K562 (cell line): ENCODE data around the gene ICAM1. TPM values are rescaled to one million over a fixed set of nuclear protein-coding genes. Genes with fewer than 3 reads are reported as not detected.

Source experiments
- BDP1 ChIP-seq: IDR thresholded peaks from 3 replicates; pipeline ENCODE4 v1.6.1; 2011; ENCODE audit not compliant: insufficient read length, insufficient read depth
- BRD4 ChIP-seq: fragments of 200-600 bp; sonication (generic); IDR thresholded peaks from 2 replicates; pipeline ENCODE4 v1.6.1; 2017; ENCODE audit warnings: inconsistent platforms
- DACH1 ChIP-seq: fragments of 450-650 bp; IDR thresholded peaks from 2 replicates; pipeline ENCODE4 v1.6.1; 2018; ENCODE audit not compliant: partially characterized antibody
- DIDO1 ChIP-seq: fragments of 450-650 bp; IDR thresholded peaks from 2 replicates; pipeline ENCODE4 v1.6.1; 2016; ENCODE audit warnings: low read depth, missing biosample characterization, missing genetic modification characterization
- ETV1 ChIP-seq: fragments of 450-650 bp; conservative IDR thresholded peaks from 2 replicates; pipeline ENCODE4 v1.6.1; 2016; ENCODE audit warnings: missing genetic modification characterization, control low read depth, low read depth, missing compliant biosample characterization
- HEY1 ChIP-seq: fragments of 250-450 bp; sonication (Bioruptor Pico); IDR thresholded peaks from 2 replicates; pipeline ENCODE4 v1.5.0; 2020; ENCODE audit warnings: mild to moderate bottlenecking, moderate library complexity, borderline replicate concordance
- HOXB6 ChIP-seq: fragments of 250-450 bp; sonication (Bioruptor Pico); IDR thresholded peaks from 2 replicates; pipeline ENCODE4 v1.5.1; 2022; ENCODE audit warnings: mild to moderate bottlenecking, borderline replicate concordance
- LARP7 ChIP-seq: fragments of 450-650 bp; IDR thresholded peaks from 2 replicates; pipeline ENCODE4 v1.6.1; 2016
- MYC ChIP-seq, 2 experiments: fragments of 250-450 bp in 1 of 2; sonication (Bioruptor Pico) in 1 of 2; IDR thresholded peaks; 2 replicates each; pipeline versions ENCODE4 v1.5.1 to v1.6.1; 2012 to 2021; ENCODE audit warnings: low read depth in 2 of 2, borderline replicate concordance in 1 of 2, improper control_type of control experiment in 1 of 2, low read length in 1 of 2, mild to moderate bottlenecking in 1 of 2, moderate library complexity in 1 of 2
- RBM15 ChIP-seq: fragments of 200-400 bp; formaldehyde crosslinking; IDR thresholded peaks from 2 replicates; pipeline ENCODE4 v1.6.1; 2018; ENCODE audit warnings: mild to moderate bottlenecking, low read length, moderate library complexity; ENCODE audit not compliant: insufficient read depth
- SMAD3 ChIP-seq: fragments of 450-650 bp; formaldehyde crosslinking; conservative IDR thresholded peaks from 2 replicates; pipeline ENCODE4 v1.4.0; 2020; ENCODE audit warnings: mild to moderate bottlenecking
- SOX6 ChIP-seq: fragments of 450-650 bp; IDR thresholded peaks from 2 replicates; pipeline ENCODE4 v1.6.1; 2014; ENCODE audit warnings: mild to moderate bottlenecking
- SP1 ChIP-seq: sonication (generic); formaldehyde crosslinking; IDR thresholded peaks from 2 replicates; pipeline ENCODE4 v1.8.1; 2022; ENCODE audit warnings: mild to moderate bottlenecking, missing genetic modification reagents
- U2AF2 ChIP-seq: fragments of 200-400 bp; formaldehyde crosslinking; optimal IDR thresholded peaks from 2 replicates; pipeline ENCODE3; 2017; ENCODE audit warnings: low read depth, mild to moderate bottlenecking, low read length
- ZNF76 ChIP-seq: fragments of 250-450 bp; sonication (Bioruptor Pico); IDR thresholded peaks from 2 replicates; pipeline ENCODE4 v1.4.0; 2020; ENCODE audit warnings: mild to moderate bottlenecking, moderate library complexity, borderline replicate concordance
- polyA plus RNA-seq, 8 experiments: library from polyadenylated mRNA; depleted of rRNA in 4 of 8; stranded (reverse) in 5 of 8; unstranded in 3 of 8; fragments of >200 nt; fragmentation: Nextera tagmentation in 2 of 8; fragmentation: Illumina TruSeq in 1 of 8; extraction: Ambion mirVana in 2 of 8; extraction: Trizol in 1 of 8; gene quantifications; 2 replicates each; pipeline versions ENCODE4 v1.2.1 to v1.2.3, GENCODE V29; 2011 to 2014; ENCODE audit warnings: inconsistent platforms in 1 of 8, missing spikeins in 1 of 8
- total RNA-seq, 7 experiments: library from RNA; depleted of rRNA in 6 of 7; stranded (reverse); fragments of >200 nt in 6 of 7; fragmentation: Illumina TruSeq in 2 of 7; extraction: Trizol in 2 of 7; gene quantifications; 2 replicates each; pipeline versions ENCODE4 v1.2.1 to v1.2.3, GENCODE V29; 2011 to 2021; ENCODE audit warnings: low replicate concordance in 1 of 7
- TF ChIP-seq, protein P1 (sequence below): sonication (generic); formaldehyde crosslinking; IDR thresholded peaks from 2 replicates; pipeline ENCODE4 v1.8.1; 2022; ENCODE audit warnings: missing genetic modification reagents
- TF ChIP-seq, protein P2 (sequence below): fragments of 200-400 bp; formaldehyde crosslinking; IDR thresholded peaks from 2 replicates; pipeline ENCODE4 v1.6.1; 2017; ENCODE audit warnings: mild to moderate bottlenecking, low read depth, low read length, moderate library complexity
- TF ChIP-seq, protein P3 (sequence below), 2 experiments: fragments of 450-650 bp; conservative IDR thresholded peaks; 2 replicates each; pipeline ENCODE4 v1.6.1; 2017; ENCODE audit warnings: mild to moderate bottlenecking in 2 of 2, moderate library complexity in 2 of 2
- TF ChIP-seq, protein P4 (sequence below): sonication (generic); formaldehyde crosslinking; IDR thresholded peaks from 2 replicates; pipeline ENCODE4 v1.8.0; 2022; ENCODE audit warnings: missing genetic modification reagents, mild to moderate bottlenecking, borderline replicate concordance
- TF ChIP-seq, protein P5 (sequence below): fragments of 250-450 bp; sonication (Bioruptor Pico); IDR thresholded peaks from 2 replicates; pipeline ENCODE4 v1.6.1; 2021; ENCODE audit warnings: mild to moderate bottlenecking

ICAM1 gene
- total and polyA plus RNA-seq, 9 of the 15 experiments (the other 6 are each of a cell fraction or from before 2014, with no cell fraction given), result 2.3 to 24.4 (median 13.4) TPM

DNA sequence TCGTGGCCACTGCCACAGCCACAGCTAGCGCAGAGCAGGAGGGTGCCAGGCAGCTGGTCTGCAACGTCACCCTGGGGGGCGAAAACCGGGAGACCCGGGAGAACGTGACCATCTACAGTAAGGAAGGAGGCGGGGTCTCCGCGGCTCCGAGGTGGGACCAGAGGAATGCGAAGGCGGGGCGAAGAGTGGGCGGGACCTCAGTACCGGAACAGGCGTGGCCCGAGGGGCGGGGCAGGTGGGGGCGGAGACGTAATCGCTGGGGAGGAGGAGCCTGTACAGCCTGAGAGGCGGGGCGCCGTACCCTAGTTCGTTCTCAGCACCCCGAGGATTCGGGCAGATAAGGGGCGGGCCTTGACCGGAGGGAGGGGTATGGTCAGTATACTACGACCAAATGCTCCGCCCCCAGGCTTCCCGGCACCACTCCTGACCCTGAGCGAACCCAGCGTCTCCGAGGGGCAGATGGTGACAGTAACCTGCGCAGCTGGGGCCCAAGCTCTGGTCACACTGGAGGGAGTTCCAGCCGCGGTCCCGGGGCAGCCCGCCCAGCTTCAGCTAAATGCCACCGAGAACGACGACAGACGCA is 21.4 kb downstream of the ICAM1 start (continued):
- TF ChIP-seq RBM15 (no peak), LARP7 (no peak), BDP1 (no peak), DACH1 (no peak), ZNF76 (no peak), SP1 (CRISPR knock-in tag) (peak; percentile 94), SOX6 (no peak), HEY1 (no peak), DIDO1 (no peak), HOXB6 (CRISPR knock-in tag) (no peak), ETV1 (tag) (0 out of 2 replicates have a peak, but pooled peaks have one; percentile 22), MYC (IDR thresholded peaks at IDR 0.05; ENCODE audit: low read depth, low read length) (no peak), MYC (CRISPR knock-in tag; IDR thresholded peaks at IDR 0.05; ENCODE audit: borderline replicate concordance, low read depth) (no peak), SMAD3 (CRISPR knock-in tag) (no peak), BRD4 (no peak), U2AF2 (no peak)
- TF ChIP-seq, protein P1, sequence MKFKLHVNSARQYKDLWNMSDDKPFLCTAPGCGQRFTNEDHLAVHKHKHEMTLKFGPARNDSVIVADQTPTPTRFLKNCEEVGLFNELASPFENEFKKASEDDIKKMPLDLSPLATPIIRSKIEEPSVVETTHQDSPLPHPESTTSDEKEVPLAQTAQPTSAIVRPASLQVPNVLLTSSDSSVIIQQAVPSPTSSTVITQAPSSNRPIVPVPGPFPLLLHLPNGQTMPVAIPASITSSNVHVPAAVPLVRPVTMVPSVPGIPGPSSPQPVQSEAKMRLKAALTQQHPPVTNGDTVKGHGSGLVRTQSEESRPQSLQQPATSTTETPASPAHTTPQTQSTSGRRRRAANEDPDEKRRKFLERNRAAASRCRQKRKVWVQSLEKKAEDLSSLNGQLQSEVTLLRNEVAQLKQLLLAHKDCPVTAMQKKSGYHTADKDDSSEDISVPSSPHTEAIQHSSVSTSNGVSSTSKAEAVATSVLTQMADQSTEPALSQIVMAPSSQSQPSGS, result no peak
- TF ChIP-seq, protein P2, sequence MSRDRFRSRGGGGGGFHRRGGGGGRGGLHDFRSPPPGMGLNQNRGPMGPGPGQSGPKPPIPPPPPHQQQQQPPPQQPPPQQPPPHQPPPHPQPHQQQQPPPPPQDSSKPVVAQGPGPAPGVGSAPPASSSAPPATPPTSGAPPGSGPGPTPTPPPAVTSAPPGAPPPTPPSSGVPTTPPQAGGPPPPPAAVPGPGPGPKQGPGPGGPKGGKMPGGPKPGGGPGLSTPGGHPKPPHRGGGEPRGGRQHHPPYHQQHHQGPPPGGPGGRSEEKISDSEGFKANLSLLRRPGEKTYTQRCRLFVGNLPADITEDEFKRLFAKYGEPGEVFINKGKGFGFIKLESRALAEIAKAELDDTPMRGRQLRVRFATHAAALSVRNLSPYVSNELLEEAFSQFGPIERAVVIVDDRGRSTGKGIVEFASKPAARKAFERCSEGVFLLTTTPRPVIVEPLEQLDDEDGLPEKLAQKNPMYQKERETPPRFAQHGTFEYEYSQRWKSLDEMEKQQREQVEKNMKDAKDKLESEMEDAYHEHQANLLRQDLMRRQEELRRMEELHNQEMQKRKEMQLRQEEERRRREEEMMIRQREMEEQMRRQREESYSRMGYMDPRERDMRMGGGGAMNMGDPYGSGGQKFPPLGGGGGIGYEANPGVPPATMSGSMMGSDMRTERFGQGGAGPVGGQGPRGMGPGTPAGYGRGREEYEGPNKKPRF, result no peak
- TF ChIP-seq, protein P3, sequence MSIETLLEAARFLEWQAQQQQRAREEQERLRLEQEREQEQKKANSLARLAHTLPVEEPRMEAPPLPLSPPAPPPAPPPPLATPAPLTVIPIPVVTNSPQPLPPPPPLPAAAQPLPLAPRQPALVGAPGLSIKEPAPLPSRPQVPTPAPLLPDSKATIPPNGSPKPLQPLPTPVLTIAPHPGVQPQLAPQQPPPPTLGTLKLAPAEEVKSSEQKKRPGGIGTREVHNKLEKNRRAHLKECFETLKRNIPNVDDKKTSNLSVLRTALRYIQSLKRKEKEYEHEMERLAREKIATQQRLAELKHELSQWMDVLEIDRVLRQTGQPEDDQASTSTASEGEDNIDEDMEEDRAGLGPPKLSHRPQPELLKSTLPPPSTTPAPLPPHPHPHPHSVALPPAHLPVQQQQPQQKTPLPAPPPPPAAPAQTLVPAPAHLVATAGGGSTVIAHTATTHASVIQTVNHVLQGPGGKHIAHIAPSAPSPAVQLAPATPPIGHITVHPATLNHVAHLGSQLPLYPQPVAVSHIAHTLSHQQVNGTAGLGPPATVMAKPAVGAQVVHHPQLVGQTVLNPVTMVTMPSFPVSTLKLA (conservative IDR thresholded peaks at IDR 0.05), result no peak
- TF ChIP-seq, protein P4, sequence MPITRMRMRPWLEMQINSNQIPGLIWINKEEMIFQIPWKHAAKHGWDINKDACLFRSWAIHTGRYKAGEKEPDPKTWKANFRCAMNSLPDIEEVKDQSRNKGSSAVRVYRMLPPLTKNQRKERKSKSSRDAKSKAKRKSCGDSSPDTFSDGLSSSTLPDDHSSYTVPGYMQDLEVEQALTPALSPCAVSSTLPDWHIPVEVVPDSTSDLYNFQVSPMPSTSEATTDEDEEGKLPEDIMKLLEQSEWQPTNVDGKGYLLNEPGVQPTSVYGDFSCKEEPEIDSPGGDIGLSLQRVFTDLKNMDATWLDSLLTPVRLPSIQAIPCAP, result no peak
- TF ChIP-seq, protein P5, sequence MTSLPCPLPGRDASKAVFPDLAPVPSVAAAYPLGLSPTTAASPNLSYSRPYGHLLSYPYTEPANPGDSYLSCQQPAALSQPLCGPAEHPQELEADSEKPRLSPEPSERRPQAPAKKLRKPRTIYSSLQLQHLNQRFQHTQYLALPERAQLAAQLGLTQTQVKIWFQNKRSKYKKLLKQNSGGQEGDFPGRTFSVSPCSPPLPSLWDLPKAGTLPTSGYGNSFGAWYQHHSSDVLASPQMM (CRISPR knock-in tag), result no peak
